Measurements from ENCODE around the gene SLC6A12. TPM values are rescaled to one million over a fixed set of nuclear protein-coding genes. Genes with fewer than 3 reads are reported as not detected.
"Not testable (repeated sequence)": the region's sequence is repeated elsewhere in the genome, so short reads cannot be mapped to it uniquely, and the experiment has no call there.

SLC6A12 gene
- total RNA-seq, 2 donors from 2014 or later, result not detected

DNA sequence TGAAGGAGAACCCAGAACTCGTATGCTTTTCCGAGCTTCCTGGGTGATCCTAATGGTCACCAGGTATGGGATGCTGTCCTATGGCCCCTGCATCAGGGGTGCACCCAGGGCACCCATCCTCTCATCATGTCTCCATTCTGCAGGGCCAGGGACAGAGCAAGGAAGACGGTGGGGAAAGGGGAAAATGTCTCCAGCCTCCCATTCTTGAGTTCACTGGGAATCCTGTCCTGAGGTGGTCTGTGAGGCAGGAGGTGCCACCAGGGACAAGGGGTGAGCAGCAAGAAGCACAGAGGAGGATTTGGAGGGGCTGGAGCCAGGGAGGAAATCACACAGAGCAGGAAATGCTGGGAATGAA lies 14.9 kb upstream of the SLC6A12 start:
- H3K36me3 Mint-ChIP-seq (ENCODE audit: low read depth), result no peaks in the 10 kb centered on the region
- no peak for ATAC-seq (replicated peaks)
- no peak overlapping the region for H3K4me3 Mint-ChIP-seq
- peak overlapping the region; percentile 29 for H3K27ac Mint-ChIP-seq
- H3K4me1 Mint-ChIP-seq, result no peaks in the 10 kb centered on the region
- no peaks in the 10 kb centered on the region for H3K9me3 Mint-ChIP-seq
- peaks cover 15% of the 10 kb centered on the region for H3K27me3 Mint-ChIP-seq

DNA sequence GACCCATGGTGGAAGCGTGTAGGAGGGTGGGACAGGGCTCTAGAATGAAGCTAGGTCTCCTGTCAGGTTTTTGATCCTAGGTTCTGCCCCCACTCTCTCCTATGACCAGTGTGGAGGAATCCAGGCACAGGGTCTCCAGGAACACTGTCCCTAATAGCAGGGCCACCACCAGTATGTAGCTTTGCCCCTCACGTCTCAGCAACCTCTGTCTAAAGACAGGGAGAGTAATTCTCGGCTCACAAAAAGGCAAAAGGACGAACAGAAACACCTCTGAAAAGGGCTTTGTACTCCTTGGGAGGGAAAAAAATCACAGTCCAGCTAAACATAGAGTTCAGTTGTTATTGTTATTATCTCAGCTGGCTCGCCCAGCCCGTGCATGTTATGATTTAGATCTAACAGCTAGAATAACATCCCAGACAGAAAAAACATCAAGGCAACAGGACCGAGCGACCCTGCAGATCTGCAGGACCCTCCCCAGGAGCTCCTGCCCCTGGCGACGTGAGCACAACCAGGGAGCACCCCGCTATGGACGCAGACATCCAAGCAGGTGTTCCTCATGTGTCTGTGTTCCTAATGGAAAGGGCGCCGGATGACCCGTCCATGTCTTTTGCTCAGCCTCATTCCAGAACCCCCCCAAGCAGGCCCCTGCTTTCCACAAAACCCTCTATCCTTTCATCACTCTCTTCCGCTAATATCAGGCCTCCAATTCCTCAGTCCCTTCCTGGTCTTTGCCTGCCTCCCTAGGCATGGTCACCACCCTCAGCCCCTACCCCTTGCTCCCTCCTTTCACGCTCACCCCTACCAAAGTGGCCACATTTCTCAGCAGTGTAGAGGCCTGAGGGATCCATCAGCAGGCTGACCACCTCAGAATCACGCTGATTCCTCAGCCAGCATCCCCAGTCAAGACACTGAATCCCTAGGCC lies 14.2 kb upstream of the SLC6A12 start:
- Mint-ChIP-seq H3K4me3 (no peak overlapping the region), H3K27ac (peak overlapping the region; percentile 29)
- no peak for ATAC-seq (replicated peaks)

DNA sequence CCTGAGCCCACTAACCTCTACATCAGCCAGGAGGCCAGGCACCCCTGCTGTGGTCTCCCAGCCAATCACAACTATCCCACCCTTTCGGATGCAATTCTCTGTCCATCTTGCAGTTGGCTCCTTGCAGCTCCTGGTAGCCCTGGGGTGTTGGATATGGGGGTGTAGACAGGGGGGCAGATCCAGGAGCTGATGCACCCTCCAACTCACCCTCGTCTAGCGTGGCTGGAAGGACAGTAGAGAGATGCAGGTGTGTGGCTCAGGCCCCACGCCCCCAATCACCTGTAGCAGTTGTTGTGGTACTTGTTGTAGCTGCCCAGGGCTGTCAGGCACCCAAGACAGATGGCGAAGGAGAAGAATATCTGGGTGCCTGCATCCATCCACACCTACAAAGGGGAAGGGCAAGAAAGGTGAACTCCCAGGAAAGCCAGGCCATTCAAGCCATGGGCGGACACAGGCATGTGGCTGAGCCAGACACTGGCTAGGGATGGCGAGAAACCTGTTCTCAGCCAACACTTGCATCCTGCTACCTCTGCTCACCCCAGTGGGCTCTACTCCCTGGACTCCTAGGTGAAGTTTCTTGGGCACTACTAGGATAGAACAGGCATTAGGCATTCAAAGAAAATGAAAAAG lies 13.4 kb upstream of the SLC6A12 start:
- Mint-ChIP-seq H3K4me3 (no peak overlapping the region), H3K27ac (no peak overlapping the region)

More for the DNA sequence above, 14.2 kb upstream of the SLC6A12 start:
- Mint-ChIP-seq H3K36me3 (ENCODE audit: low read depth) (no peaks in the 10 kb centered on the region), H3K9me3 (no peaks in the 10 kb centered on the region), H3K4me1 (no peaks in the 10 kb centered on the region), H3K27me3 (peaks cover 15% of the 10 kb centered on the region)

DNA sequence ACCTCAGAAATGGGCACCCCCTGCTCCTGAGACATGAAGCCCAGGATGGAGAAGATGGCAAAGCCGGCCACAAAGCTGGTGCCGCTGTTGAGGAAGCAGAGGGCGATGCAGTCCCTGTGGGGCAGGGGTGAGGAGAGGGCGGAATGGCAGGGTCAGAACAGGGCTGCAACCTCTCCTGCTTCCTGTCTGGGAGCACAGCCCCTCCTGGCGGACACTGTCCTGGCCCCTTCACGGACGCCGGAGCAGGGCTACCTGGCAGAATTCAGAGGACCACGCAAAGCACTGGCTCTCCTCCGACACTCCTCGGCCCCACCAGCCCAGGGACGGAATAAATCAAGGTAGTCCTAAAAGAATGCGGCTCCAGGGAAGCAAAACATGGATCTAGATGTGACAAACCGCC lies 12.4 kb upstream of the SLC6A12 start:
- H3K9me3 Mint-ChIP-seq, result no peaks in the 10 kb centered on the region
- no peak for ATAC-seq (replicated peaks)
- no peak overlapping the region for H3K27ac Mint-ChIP-seq
- H3K4me1 Mint-ChIP-seq, result no peaks in the 10 kb centered on the region
- H3K27me3 Mint-ChIP-seq, result peaks cover 12% of the 10 kb centered on the region
- H3K36me3 Mint-ChIP-seq (ENCODE audit: low read depth), result no peaks in the 10 kb centered on the region
- no peak overlapping the region for H3K4me3 Mint-ChIP-seq

More for the DNA sequence above, 13.4 kb upstream of the SLC6A12 start:
- H3K4me1 Mint-ChIP-seq, result no peaks in the 10 kb centered on the region
- no peaks in the 10 kb centered on the region for H3K36me3 Mint-ChIP-seq (ENCODE audit: low read depth)
- H3K27me3 Mint-ChIP-seq, result peaks cover 12% of the 10 kb centered on the region
- no peak for ATAC-seq (replicated peaks)
- H3K9me3 Mint-ChIP-seq, result no peaks in the 10 kb centered on the region

DNA sequence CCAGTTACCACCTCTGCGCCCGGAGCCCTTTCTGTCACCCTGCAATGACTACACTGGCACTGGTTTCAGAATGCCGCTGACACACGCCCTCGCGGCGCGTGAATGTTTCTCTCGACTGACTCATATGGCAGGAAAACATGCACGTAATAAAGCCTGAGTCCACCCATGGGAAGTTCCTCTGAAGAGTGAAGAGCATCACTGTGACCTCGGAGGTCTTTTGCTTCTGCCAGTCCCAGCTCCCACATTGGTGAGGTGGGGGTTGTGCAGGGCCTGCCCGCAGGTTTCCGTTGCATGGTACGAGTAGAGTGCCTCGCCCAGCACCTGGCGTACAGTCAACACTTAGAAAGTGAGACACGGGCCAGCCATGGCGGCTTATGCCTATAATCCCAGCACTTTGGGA lies 11.1 kb upstream of the SLC6A12 start:
- Mint-ChIP-seq H3K27me3 (peaks cover 12% of the 10 kb centered on the region), H3K4me3 (no peak overlapping the region), H3K4me1 (no peaks in the 10 kb centered on the region), H3K9me3 (no peaks in the 10 kb centered on the region), H3K36me3 (ENCODE audit: low read depth) (no peaks in the 10 kb centered on the region), H3K27ac (no peak overlapping the region)
- ATAC-seq (replicated peaks), result peak; percentile 47

DNA sequence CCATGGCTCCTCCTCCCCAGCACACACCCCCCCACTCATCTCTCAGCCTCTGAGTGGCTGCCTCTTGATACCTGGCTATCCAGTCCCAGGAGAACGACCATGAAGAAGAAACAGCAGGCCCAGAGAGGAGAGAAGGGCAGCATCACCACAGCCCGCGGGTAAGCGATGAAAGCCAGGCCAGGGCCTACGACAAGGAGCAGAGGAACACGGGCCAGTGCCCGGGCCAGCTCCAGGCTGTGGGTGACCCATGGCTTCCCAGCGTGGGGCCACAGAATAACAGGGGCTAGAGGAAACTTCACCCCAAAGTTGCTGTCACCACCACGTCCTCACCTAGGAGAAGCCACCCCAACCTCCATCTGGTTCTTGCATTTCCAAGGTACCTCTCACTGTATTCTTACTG lies 10.4 kb upstream of the SLC6A12 start:
- Mint-ChIP-seq H3K27me3 (peaks cover 13% of the 10 kb centered on the region), H3K9me3 (no peaks in the 10 kb centered on the region), H3K36me3 (ENCODE audit: low read depth) (no peaks in the 10 kb centered on the region), H3K27ac (no peak overlapping the region), H3K4me1 (no peaks in the 10 kb centered on the region), H3K4me3 (no peak overlapping the region)
- no peak for ATAC-seq (replicated peaks)

DNA sequence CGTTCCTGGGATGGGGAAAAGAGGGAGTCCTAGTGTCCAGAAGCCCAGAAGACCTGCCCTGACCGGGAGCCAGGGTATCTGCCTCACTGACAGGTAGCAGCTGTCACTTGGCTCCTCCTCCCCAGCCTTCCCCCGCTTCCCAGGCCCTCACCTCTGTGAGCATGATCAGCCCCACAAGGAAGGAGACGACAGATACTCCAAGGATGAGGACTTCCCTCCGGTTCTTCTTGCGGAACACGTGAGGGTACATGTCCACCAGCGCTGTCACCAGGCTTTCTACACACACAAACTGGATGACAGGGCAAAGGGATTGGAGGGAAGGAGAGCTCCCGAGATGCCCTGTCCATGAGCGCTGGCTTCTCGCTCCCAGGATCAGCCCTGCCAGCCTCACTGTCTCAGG lies 9.9 kb upstream of the SLC6A12 start:
- H3K4me3 Mint-ChIP-seq, result no peak overlapping the region
- no peaks in the 10 kb centered on the region for H3K4me1 Mint-ChIP-seq
- H3K36me3 Mint-ChIP-seq (ENCODE audit: low read depth), result no peaks in the 10 kb centered on the region
- H3K9me3 Mint-ChIP-seq, result no peaks in the 10 kb centered on the region
- peaks cover 13% of the 10 kb centered on the region for H3K27me3 Mint-ChIP-seq
- no peak for ATAC-seq (replicated peaks)
- no peak overlapping the region for H3K27ac Mint-ChIP-seq

DNA sequence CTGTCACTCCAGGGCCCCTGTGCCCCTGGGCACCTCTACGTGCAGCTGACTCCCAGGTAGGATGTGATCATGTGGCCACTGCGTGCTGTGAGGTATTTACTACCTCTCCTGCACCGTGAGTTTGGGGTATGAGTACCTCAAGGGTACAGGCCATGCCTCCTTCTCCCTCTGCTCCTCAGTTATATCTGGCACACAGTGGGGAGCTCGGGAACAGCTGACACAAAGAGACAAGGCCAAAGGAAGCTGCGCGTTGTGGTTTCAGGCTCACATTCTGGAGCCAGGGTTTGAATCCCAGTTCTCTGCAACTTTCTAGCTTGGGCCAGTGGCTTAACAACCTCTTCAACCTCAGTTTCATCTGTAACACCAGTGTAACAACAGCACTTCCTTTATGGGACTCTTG lies 7.8 kb upstream of the SLC6A12 start:
- Mint-ChIP-seq H3K4me1 (no peaks in the 10 kb centered on the region), H3K4me3 (no peak overlapping the region), H3K36me3 (ENCODE audit: low read depth) (no peaks in the 10 kb centered on the region), H3K27me3 (peaks cover 10% of the 10 kb centered on the region), H3K9me3 (no peaks in the 10 kb centered on the region), H3K27ac (no peak overlapping the region)
- no peak for ATAC-seq (replicated peaks)

DNA sequence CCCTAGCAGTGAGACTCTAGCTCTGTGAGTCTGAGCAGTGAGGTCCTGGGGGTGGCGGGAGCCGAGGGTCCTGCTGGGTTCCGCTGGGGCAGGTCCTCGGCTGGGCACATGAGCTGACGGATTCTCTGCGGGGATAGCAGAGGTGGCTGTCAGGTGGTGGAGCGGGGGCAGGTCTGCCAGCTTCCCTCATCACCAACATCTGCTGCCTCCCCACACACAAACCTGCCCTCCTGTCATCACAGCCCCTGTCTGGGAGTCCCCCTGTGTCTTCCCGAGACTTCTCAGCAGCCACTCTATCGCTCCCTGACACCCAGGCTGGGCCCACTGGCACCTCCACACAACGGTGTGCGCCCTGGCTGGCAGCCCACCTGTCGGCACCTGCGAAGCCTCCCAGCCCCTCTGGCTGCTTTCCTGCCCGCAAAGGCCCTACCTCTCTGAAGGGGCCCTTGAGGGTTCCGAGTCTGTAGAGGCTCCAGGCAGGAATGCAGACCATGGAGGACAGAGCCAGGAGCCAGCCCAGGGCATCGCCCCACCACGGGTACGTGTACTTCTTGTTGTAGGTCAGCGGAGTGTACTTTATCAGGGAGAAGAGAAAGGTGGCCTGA lies 7.1 kb upstream of the SLC6A12 start:
- Mint-ChIP-seq H3K4me3 (no peak overlapping the region), H3K27me3 (peaks cover 10% of the 10 kb centered on the region), H3K36me3 (ENCODE audit: low read depth) (no peaks in the 10 kb centered on the region), H3K9me3 (no peaks in the 10 kb centered on the region), H3K4me1 (no peaks in the 10 kb centered on the region), H3K27ac (no peak overlapping the region)
- ATAC-seq (replicated peaks), result no peak

DNA sequence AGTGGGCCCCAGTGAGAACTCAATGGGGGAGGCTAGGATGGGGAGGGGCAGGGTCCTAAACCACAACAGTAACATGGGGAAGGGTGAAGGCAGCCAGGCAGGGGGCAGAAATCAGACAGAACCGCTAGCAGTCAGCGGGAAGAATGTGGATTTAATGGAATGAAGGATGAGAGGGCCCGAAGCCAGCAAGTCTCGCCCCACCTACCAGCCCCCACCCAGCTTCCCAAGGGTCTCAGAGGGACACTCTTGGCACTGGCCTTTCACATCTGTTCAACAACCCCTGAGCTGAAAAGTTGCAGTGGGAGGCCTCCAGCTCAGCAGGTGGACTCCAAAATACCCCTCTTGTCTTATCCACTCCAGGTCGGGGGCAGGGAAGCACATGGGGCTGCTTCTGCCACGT lies 6.5 kb upstream of the SLC6A12 start:
- no peak overlapping the region for H3K27ac Mint-ChIP-seq
- no peaks in the 10 kb centered on the region for H3K9me3 Mint-ChIP-seq
- no peaks in the 10 kb centered on the region for H3K4me1 Mint-ChIP-seq
- H3K36me3 Mint-ChIP-seq (ENCODE audit: low read depth), result no peaks in the 10 kb centered on the region
- no peak for ATAC-seq (replicated peaks)
- H3K27me3 Mint-ChIP-seq, result peaks cover 10% of the 10 kb centered on the region
- no peak overlapping the region for H3K4me3 Mint-ChIP-seq

DNA sequence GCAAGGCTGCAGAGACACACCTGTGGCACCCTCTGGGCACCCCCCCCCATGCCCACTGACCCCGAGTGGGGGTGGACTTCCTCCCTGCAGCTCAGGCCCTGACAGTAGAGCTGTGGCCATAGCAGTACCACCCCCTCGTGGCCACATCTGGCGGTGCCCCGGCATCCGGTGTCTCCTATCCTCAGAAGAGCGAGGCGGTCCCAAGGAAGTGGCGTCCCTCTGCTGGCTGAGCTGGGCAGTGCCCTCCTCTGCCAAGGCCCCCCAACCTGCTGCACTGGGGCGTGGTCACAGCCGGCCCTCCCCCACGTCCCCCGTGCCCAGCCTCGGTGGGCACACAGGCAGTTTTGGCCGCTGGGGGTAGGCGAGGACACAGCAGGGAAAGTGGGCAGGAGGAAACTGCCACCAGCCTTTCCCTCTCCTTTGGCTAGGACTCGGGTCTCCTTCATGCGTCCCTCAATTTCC lies 6.0 kb upstream of the SLC6A12 start:
- H3K27me3 Mint-ChIP-seq, result peaks cover 10% of the 10 kb centered on the region
- H3K9me3 Mint-ChIP-seq, result no peaks in the 10 kb centered on the region
- no peak overlapping the region for H3K27ac Mint-ChIP-seq
- H3K4me3 Mint-ChIP-seq, result no peak overlapping the region
- peak; percentile 77 for ATAC-seq (replicated peaks)
- no peaks in the 10 kb centered on the region for H3K36me3 Mint-ChIP-seq (ENCODE audit: low read depth)
- H3K4me1 Mint-ChIP-seq, result no peaks in the 10 kb centered on the region

DNA sequence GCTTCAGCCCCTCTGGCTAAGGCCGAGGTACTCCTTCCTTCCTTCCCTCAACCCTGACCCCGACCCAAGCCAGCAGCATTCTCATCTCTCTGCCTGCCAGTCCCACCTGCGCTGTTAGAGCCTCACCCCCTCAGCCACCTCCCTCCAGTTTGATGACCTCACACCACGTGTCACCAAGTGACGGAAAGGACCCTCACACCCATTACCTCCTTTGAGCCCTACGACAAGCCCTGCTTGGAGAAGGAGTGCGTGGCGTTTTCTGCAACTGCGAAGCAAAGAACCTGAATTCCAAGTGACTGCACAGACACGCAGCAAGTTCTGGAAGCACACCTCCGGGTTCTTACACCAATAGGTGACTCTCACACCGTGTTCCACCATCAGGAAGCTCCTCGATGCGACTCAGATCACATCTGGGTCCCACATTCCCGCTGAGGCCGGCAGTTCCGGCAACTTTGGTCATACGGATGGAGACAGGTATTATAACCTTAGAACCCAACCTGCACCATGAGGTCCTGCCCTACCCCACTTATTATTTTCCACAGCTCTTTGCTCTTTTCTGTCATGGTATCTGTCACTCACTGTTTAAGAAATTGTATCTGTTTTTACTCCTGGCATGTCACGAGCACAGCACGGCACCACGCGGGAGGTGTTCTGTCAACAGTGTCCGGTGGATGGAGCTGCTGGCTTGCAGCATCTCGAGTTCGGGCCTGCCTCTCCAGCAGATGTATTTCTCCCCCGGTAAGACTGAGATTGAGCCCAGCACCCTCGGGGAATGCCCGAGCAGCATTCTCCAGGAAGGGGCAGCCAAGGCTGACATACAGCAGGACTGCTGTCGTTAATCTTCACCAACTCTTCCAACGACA lies 5.0 kb upstream of the SLC6A12 start:
- Mint-ChIP-seq H3K27me3 (peaks cover 11% of the 10 kb centered on the region), H3K36me3 (ENCODE audit: low read depth) (no peaks in the 10 kb centered on the region), H3K4me3 (no peak overlapping the region), H3K9me3 (no peaks in the 10 kb centered on the region), H3K4me1 (no peaks in the 10 kb centered on the region), H3K27ac (no peak overlapping the region)
- ATAC-seq (replicated peaks), result no peak

DNA sequence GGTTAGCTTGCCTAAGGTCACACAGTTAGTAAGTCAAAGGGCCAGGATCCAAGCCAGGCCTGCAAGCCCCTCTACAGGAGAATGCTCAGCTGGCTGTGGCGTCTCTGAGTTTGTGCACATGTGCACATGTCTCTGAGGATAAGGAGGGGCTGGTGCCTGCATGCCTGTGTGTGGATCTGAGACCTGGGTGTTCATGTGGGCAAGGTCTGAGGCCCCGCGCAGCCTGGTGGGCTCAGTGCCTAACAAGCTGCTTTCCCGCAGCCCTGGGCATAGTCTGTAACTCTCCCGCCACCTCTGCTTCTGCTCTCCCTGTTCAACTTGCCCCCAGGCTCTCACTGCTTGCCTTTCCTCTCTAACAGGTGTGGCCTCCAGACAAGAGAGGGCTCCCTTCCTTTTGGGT lies 4.3 kb upstream of the SLC6A12 start:
- Mint-ChIP-seq H3K27me3 (peaks cover 17% of the 10 kb centered on the region), H3K4me1 (no peaks in the 10 kb centered on the region), H3K4me3 (no peak overlapping the region), H3K27ac (no peak overlapping the region), H3K36me3 (ENCODE audit: low read depth) (no peaks in the 10 kb centered on the region), H3K9me3 (no peaks in the 10 kb centered on the region)
- no peak for ATAC-seq (replicated peaks)

DNA sequence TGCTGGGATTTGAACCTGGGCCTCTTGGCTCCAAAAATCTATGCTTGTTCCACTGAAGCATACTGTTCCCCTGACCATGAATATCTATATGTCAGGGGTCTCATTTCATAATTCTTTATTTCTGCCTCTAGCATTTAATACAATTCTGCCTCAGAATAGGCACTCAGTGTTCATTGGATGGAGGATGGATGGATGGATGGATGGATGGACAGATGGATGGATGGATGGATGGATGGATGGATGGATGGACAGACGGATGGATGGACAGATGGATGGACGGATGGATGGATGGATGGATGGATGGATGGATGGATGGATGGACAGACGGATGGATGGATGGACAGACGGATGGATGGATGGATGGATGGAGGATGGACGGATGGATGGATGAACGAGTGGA lies 3.1 kb upstream of the SLC6A12 start:
- H3K4me1 Mint-ChIP-seq; H3K4me3 Mint-ChIP-seq; H3K9me3 Mint-ChIP-seq; H3K36me3 Mint-ChIP-seq (ENCODE audit: low read depth); H3K27ac Mint-ChIP-seq; ATAC-seq (replicated peaks): not testable (repeated sequence)
- H3K27me3 Mint-ChIP-seq, result peaks cover 25% of the 10 kb centered on the region
